Measurements from ENCODE around the gene TRAT1.

DNA sequence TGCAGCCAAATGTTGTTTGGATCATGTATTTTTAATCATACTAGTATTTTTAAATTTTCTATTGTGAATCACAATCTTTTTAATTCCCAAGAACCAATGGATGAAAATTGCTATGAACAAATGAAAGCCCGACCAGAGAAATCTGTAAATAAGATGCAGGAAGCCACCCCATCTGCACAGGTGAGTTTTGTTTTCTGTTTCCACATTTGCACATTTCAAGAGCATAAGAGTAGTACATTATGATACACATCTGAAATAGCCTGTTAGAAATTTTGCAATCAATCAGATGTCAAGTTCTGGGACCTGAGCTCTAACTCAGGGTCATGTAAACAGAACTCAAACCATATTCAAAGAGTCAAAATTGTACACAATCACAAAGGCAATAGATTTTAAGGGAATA, 26.5 kb downstream of the TRAT1 start:
- no peak for TF ChIP-seq EZH2 (IDR thresholded peaks at IDR 0.05; ENCODE audit: low read depth, unreplicated experiment)
- TF ChIP-seq, protein P1, sequence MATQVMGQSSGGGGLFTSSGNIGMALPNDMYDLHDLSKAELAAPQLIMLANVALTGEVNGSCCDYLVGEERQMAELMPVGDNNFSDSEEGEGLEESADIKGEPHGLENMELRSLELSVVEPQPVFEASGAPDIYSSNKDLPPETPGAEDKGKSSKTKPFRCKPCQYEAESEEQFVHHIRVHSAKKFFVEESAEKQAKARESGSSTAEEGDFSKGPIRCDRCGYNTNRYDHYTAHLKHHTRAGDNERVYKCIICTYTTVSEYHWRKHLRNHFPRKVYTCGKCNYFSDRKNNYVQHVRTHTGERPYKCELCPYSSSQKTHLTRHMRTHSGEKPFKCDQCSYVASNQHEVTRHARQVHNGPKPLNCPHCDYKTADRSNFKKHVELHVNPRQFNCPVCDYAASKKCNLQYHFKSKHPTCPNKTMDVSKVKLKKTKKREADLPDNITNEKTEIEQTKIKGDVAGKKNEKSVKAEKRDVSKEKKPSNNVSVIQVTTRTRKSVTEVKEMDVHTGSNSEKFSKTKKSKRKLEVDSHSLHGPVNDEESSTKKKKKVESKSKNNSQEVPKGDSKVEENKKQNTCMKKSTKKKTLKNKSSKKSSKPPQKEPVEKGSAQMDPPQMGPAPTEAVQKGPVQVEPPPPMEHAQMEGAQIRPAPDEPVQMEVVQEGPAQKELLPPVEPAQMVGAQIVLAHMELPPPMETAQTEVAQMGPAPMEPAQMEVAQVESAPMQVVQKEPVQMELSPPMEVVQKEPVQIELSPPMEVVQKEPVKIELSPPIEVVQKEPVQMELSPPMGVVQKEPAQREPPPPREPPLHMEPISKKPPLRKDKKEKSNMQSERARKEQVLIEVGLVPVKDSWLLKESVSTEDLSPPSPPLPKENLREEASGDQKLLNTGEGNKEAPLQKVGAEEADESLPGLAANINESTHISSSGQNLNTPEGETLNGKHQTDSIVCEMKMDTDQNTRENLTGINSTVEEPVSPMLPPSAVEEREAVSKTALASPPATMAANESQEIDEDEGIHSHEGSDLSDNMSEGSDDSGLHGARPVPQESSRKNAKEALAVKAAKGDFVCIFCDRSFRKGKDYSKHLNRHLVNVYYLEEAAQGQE (IDR thresholded peaks at IDR 0.05; ENCODE audit: unreplicated experiment) = no peak
